Upper lobe of left lung (tissue), 4 donors: ENCODE data around the gene LONP1.

Experiments used
- CTCF ChIP-seq, 6 experiments: fragments of 450-650 bp in 4 of 6; fragments of 200-600 bp in 2 of 6; sonication (generic) in 2 of 6; IDR thresholded peaks; one replicate each; pipeline ENCODE4 v1.5.1; 2016 to 2019; ENCODE audit warnings: antibody characterized with exemption in 6 of 6
- EP300 ChIP-seq, 4 donors: sonication (generic); formaldehyde crosslinking; IDR thresholded peaks; one replicate each; pipeline ENCODE4 v1.5.1; 2017; ENCODE audit warnings: antibody characterized with exemption in 4 of 4, control low read depth in 2 of 4
- POLR2A ChIP-seq, 4 donors: fragments of 450-650 bp; IDR thresholded peaks; one replicate each; pipeline ENCODE4 v1.5.1; 2016 to 2017; ENCODE audit warnings: antibody characterized with exemption in 4 of 4, mild to moderate bottlenecking in 2 of 4

GRCh38 chr19:5727453-5728050, 7.6 kb upstream of the LONP1 start:
- TF ChIP-seq CTCF (IDR thresholded peaks at IDR 0.05) (no peak), POLR2A (IDR thresholded peaks at IDR 0.05) (no peak), EP300 (IDR thresholded peaks at IDR 0.05) (no peak)
